H1 (cell line): ENCODE measurements around the gene ABHD8. TPM values are rescaled to one million over a fixed set of nuclear protein-coding genes. Genes with fewer than 3 reads are reported as not detected.

Source experiments
- CTCF ChIA-PET: fragments of 300-600 bp; sonication (Branson Sonifier 250); formaldehyde crosslinking; loops from one replicate; lab custom pipeline; 2021; ENCODE audit not compliant: partially characterized antibody; lab: Charles Lee
- POLR2A ChIA-PET: fragments of 300-600 bp; sonication (Branson Sonifier 250); formaldehyde crosslinking; loops from one replicate; lab custom pipeline; 2021; ENCODE audit warnings: inconsistent platforms; ENCODE audit not compliant: partially characterized antibody; lab: Charles Lee
- DNase-seq, 2 experiments: peaks; one replicate each; pipeline versions ENCODE4 v3.0.0 to v3.0.0-alpha.2; 2010 to 2022; ENCODE audit warnings: low spot score in 2 of 2, low read depth in 1 of 2, mixed read lengths in 1 of 2
- FAIRE-seq: peaks from 2 replicates; lab custom pipeline; 2011; peaks lifted over from hg19 to GRCh38; lab: Jason Lieb, UNC
- H2AFZ ChIP-seq: 2 replicates; pipeline ENCODE4 v1.8.1; 2012; ENCODE audit warnings: low read length, inconsistent platforms
- H2AK5ac ChIP-seq: 2 replicates; pipeline ENCODE4 v1.6.1; 2013; ENCODE audit warnings: low read depth, low read length
- H2BK120ac ChIP-seq: replicated peaks from 2 replicates; pipeline ENCODE3; 2013; ENCODE audit warnings: low read depth, low read length, inconsistent platforms
- H2BK12ac ChIP-seq: 2 replicates; pipeline ENCODE4 v1.6.1; 2013; ENCODE audit warnings: low read depth, low read length
- H2BK15ac ChIP-seq: 2 replicates; pipeline ENCODE4 v1.6.1; 2013; ENCODE audit warnings: low read length
- H2BK20ac ChIP-seq: 2 replicates; pipeline ENCODE4 v1.6.1; 2013; ENCODE audit warnings: low read length
- H2BK5ac ChIP-seq: 2 replicates; pipeline ENCODE4 v1.6.1; 2013; ENCODE audit warnings: low read depth, low read length
- H3K14ac ChIP-seq: 2 replicates; pipeline ENCODE4 v1.6.1; 2013; ENCODE audit warnings: inconsistent platforms; ENCODE audit not compliant: insufficient read length
- H3K18ac ChIP-seq: 2 replicates; pipeline ENCODE4 v1.6.1; 2013; ENCODE audit warnings: low read length; ENCODE audit errors: extremely low read depth
- H3K23ac ChIP-seq: 2 replicates; pipeline ENCODE4 v1.6.1; 2013; ENCODE audit warnings: inconsistent platforms; ENCODE audit not compliant: insufficient read length
- H3K23me2 ChIP-seq: 2 replicates; pipeline ENCODE4 v1.6.1; 2013; ENCODE audit warnings: low read depth, low read length
- H3K27ac ChIP-seq: 2 replicates; pipeline ENCODE4 v1.6.1; 2011; ENCODE audit warnings: low read depth, low read length, inconsistent platforms
- H3K27me3 ChIP-seq, 4 experiments: replicated peaks in 1 of 4; 1 replicate in 1 of 4; 2 replicates in 3 of 4; pipeline versions ENCODE4 v1.6.1 to v1.8.1; 2011 to 2013; ENCODE audit warnings: low read length in 3 of 4, mild to moderate bottlenecking in 3 of 4, inconsistent platforms in 2 of 4, mixed read lengths in 2 of 4, moderate library complexity in 1 of 4; ENCODE audit not compliant: control insufficient read depth in 3 of 4, insufficient read depth in 3 of 4; ENCODE audit errors: extremely low read depth in 1 of 4
- H3K36me3 ChIP-seq, 4 experiments: 2 replicates each; pipeline versions ENCODE4 v1.6.1 to v1.8.1; 2011 to 2013; ENCODE audit warnings: mild to moderate bottlenecking in 4 of 4, low read length in 3 of 4, moderate library complexity in 2 of 4, control low read depth in 1 of 4, inconsistent platforms in 1 of 4; ENCODE audit not compliant: insufficient read depth in 4 of 4, control insufficient read depth in 2 of 4
- H3K4ac ChIP-seq: replicated peaks from 2 replicates; pipeline ENCODE3; 2013; ENCODE audit warnings: low read length, low read depth, mixed read lengths, inconsistent platforms; ENCODE audit not compliant: insufficient read length
- H3K4me1 ChIP-seq, 4 experiments: replicated peaks in 1 of 4; 1 replicate in 1 of 4; 2 replicates in 3 of 4; pipeline versions ENCODE4 v1.6.1 to v1.8.1; 2011 to 2013; ENCODE audit warnings: low read length in 3 of 4, inconsistent platforms in 2 of 4, mixed read lengths in 1 of 4; ENCODE audit not compliant: insufficient read depth in 4 of 4, control insufficient read depth in 3 of 4
- H3K4me2 ChIP-seq, 2 experiments: 2 replicates each; pipeline versions ENCODE4 v1.6.1 to v1.8.1; 2011 to 2013; ENCODE audit warnings: low read depth in 2 of 2, low read length in 2 of 2, control low read depth in 1 of 2, inconsistent platforms in 1 of 2, mild to moderate bottlenecking in 1 of 2; ENCODE audit not compliant: insufficient read depth in 1 of 2
- H3K4me3 ChIP-seq, 4 experiments: fragments of 200-600, 300-600 bp in 1 of 4; sonication (generic), shearing (Covaris generic), sonication (Bioruptor Twin) in 1 of 4; 2 replicates each; pipeline versions ENCODE4 v1.5.1 to v1.8.1; 2011 to 2016; ENCODE audit warnings: low read length in 4 of 4, low read depth in 3 of 4, control low read depth in 2 of 4, inconsistent platforms in 2 of 4, mild to moderate bottlenecking in 2 of 4, mixed read lengths in 1 of 4, moderate library complexity in 1 of 4; ENCODE audit not compliant: insufficient read depth in 2 of 4; ENCODE audit errors: extremely low read depth in 1 of 4
- H3K56ac ChIP-seq: replicated peaks from 2 replicates; pipeline ENCODE3; 2013; ENCODE audit warnings: low read depth, mild to moderate bottlenecking, mixed read lengths, low read length, inconsistent platforms; ENCODE audit not compliant: insufficient read length
- H3K79me1 ChIP-seq: 2 replicates; pipeline ENCODE4 v1.6.1; 2013; ENCODE audit warnings: low read depth, low read length, control low read depth
- H3K79me2 ChIP-seq, 2 experiments: 2 replicates each; pipeline versions ENCODE4 v1.6.1 to v1.8.1; 2012 to 2013; ENCODE audit warnings: low read length in 2 of 2, mild to moderate bottlenecking in 2 of 2, inconsistent platforms in 1 of 2; ENCODE audit not compliant: insufficient read depth in 2 of 2, control insufficient read depth in 1 of 2
- H3K9ac ChIP-seq, 4 experiments: replicated peaks in 1 of 4; 1 replicate in 1 of 4; 2 replicates in 3 of 4; pipeline versions ENCODE4 v1.6.1 to v1.8.1; 2011 to 2013; ENCODE audit warnings: low read depth in 3 of 4, low read length in 3 of 4, control low read depth in 2 of 4, mild to moderate bottlenecking in 2 of 4, moderate library complexity in 2 of 4, inconsistent platforms in 1 of 4; ENCODE audit errors: extremely low read depth in 1 of 4
- H3K9me3 ChIP-seq, 2 experiments: 2 replicates each; pipeline versions ENCODE4 v1.6.1 to v1.8.1; 2012 to 2013; ENCODE audit warnings: mild to moderate bottlenecking in 2 of 2, moderate library complexity in 2 of 2, control low read depth in 1 of 2, inconsistent platforms in 1 of 2, low read depth in 1 of 2, low read length in 1 of 2, mixed read lengths in 1 of 2; ENCODE audit not compliant: insufficient read depth in 2 of 2
- H4K20me1 ChIP-seq, 2 experiments: replicated peaks in 1 of 2; 2 replicates each; pipeline versions ENCODE3 to v1.8.1; 2011 to 2013; ENCODE audit warnings: inconsistent platforms in 2 of 2, low read length in 2 of 2, mild to moderate bottlenecking in 1 of 2; ENCODE audit not compliant: insufficient read depth in 2 of 2, control insufficient read depth in 1 of 2
- H4K5ac ChIP-seq: 2 replicates; pipeline ENCODE4 v1.6.1; 2013; ENCODE audit warnings: low read length, low read depth, mixed read lengths, inconsistent platforms; ENCODE audit not compliant: insufficient read length
- H4K8ac ChIP-seq: 2 replicates; pipeline ENCODE4 v1.8.0; 2013; ENCODE audit warnings: mild to moderate bottlenecking, moderate library complexity, low read length, inconsistent platforms; ENCODE audit not compliant: insufficient read depth; ENCODE audit errors: extremely low read depth
- H4K91ac ChIP-seq: replicated peaks from 2 replicates; pipeline ENCODE3; 2013; ENCODE audit warnings: low read length, mixed read lengths, inconsistent platforms; ENCODE audit not compliant: insufficient read length
- BACH1 ChIP-seq: IDR thresholded peaks from 2 replicates; pipeline ENCODE4 v1.6.1; 2012; ENCODE audit warnings: low read length, improper control_type of control experiment
- WGBS, 2 experiments: shearing (Covaris generic) in 1 of 2; methylation state at CpG; one replicate each; pipeline versions ENCODE4 v1.1.6 to v1.1.7; 2013 to 2015; ENCODE audit warnings: low lambda C conversion rate in 2 of 2, mixed read lengths in 2 of 2, inconsistent platforms in 1 of 2, low coverage in 1 of 2, missing lambda C conversion rate in 1 of 2; ENCODE audit not compliant: insufficient replicate concordance in 2 of 2, insufficient coverage in 1 of 2, insufficient read length in 1 of 2; ENCODE audit errors: extremely low coverage in 1 of 2, missing lambda C conversion rate in 1 of 2; 5-methylcytosine and 5-hydroxymethylcytosine counted together
- polyA plus RNA-seq, 7 experiments: library from polyadenylated mRNA; depleted of rRNA in 3 of 7; stranded (reverse) in 5 of 7; unstranded in 2 of 7; fragments of >200 nt in 5 of 7; fragments of 200-250 nt in 2 of 7; gene quantifications; 1 replicate in 5 of 7; 2 replicates in 1 of 7; 4 replicates in 1 of 7; pipeline versions ENCODE4 v1.2.1 to v1.2.3, GENCODE V29; 2011 to 2013; ENCODE audit warnings: missing spikeins in 2 of 7, mixed read lengths in 2 of 7
- total RNA-seq: library from RNA; stranded (reverse); fragmentation: NEBNext Ultra II Directional; extraction: Animal tissue kit (Norgen Biotek cat#: 25700); gene quantifications from 2 replicates; pipeline ENCODE4 v1.2.1, GENCODE V29; 2021
- TF ChIP-seq, protein P1 (sequence below), 3 experiments: IDR thresholded peaks; 1 replicate in 2 of 3; 2 replicates in 1 of 3; pipeline versions ENCODE4 v1.5.1 to v1.6.1; 2011; ENCODE audit warnings: low read length in 3 of 3, mild to moderate bottlenecking in 3 of 3, inconsistent platforms in 2 of 3, low read depth in 1 of 3, moderate library complexity in 1 of 3; ENCODE audit not compliant: insufficient read depth in 1 of 3; ENCODE audit errors: control extremely low read depth in 1 of 3

ABHD8 gene
- total and polyA plus RNA-seq, 2 of the 8 experiments (the other 6 are each of a cell fraction or from before 2014, with no cell fraction given) = 11.3 to 18.7 TPM

DNA sequence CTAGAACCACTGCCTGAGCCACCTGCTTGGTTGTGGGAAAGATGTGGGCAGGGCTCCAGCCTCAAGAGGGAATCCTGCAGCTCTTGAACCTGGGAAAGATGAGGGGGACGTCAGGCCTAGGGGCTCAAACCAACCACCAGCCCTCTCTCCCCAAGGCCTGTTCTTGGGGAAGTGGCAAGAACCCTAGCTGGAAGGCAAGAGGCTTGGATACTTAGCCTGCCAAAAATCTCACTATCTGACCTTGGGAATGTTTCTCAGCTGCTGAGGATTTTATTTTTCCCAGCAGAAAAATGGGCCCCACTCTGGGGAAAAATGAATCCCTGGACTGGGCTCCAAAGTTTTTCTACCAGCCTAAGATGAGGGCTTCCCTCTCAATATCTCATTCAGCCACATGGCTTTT is 43.3 kb downstream of the ABHD8 start:
- Histone ChIP-seq H2BK15ac (no peak overlapping the region; the same call in 1 of the 2 replicates), H2BK20ac (no peak overlapping the region), H3K36me3 (peaks cover 0 to 13% (median 3%) of the 10 kb centered on the region in 4 experiments; a peak in 3 of 8 replicates), H3K9me3 (peaks cover 15 to 19% of the 10 kb centered on the region in 2 experiments; a peak in 3 of 4 replicates), H4K5ac (no peak overlapping the region), H2BK12ac (no peak overlapping the region), H3K56ac (no peak overlapping the region), H3K27ac (no peak overlapping the region), H2AFZ (no peak overlapping the region), H3K4me2 (no peak overlapping the region), H3K18ac (no peak overlapping the region), H4K91ac (no peak overlapping the region), H2BK120ac (no peak overlapping the region), H3K79me1 (no peaks in the 10 kb centered on the region), H3K9ac (no peak overlapping the region), H4K20me1 (no peaks in the 10 kb centered on the region), H3K23ac (no peak overlapping the region), H2BK5ac (no peak overlapping the region), H2AK5ac (no peak overlapping the region), H3K14ac (no peak overlapping the region), H4K8ac (no peak overlapping the region), H3K23me2 (no peaks in the 10 kb centered on the region), H3K4me3 (no peak overlapping the region), H3K27me3 (no peaks in the 10 kb centered on the region), H3K4ac (no peak overlapping the region), H3K4me1 (peaks cover 0 to 5% (median 1%) of the 10 kb centered on the region in 4 experiments; a peak in 4 of 7 replicates), H3K79me2 (no peaks in the 10 kb centered on the region)
- WGBS, 2 experiments = 64% methylated on average over 1 of the region's 1 CpG; no CpG with 5 or more reads in 1 of the 2 experiments
- ChIA-PET CTCF (interaction anchor here (0.8 to 5.3 kb wide), 15 partner anchors 10 to 132 kb away, joined by 3 to 56 read pairs (median 3); partner anchors contain the start of genes ANKLE1, DDA1, MRPL34 and USE1), POLR2A (interaction anchor here (0.8 to 12.8 kb wide), 9 partner anchors 9 to 32 kb away, joined by 3 to 113 read pairs (median 4); partner anchors contain the start of gene ANKLE1)
- no peak for DNase-seq
- no peak for FAIRE-seq
- TF ChIP-seq BACH1 = no peak
- TF ChIP-seq, protein P1, sequence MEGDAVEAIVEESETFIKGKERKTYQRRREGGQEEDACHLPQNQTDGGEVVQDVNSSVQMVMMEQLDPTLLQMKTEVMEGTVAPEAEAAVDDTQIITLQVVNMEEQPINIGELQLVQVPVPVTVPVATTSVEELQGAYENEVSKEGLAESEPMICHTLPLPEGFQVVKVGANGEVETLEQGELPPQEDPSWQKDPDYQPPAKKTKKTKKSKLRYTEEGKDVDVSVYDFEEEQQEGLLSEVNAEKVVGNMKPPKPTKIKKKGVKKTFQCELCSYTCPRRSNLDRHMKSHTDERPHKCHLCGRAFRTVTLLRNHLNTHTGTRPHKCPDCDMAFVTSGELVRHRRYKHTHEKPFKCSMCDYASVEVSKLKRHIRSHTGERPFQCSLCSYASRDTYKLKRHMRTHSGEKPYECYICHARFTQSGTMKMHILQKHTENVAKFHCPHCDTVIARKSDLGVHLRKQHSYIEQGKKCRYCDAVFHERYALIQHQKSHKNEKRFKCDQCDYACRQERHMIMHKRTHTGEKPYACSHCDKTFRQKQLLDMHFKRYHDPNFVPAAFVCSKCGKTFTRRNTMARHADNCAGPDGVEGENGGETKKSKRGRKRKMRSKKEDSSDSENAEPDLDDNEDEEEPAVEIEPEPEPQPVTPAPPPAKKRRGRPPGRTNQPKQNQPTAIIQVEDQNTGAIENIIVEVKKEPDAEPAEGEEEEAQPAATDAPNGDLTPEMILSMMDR (IDR thresholded peaks at IDR 0.05; ENCODE audit: control extremely low read depth in 1 of 3, insufficient read depth in 1 of 3, low read depth in 1 of 3, low read length in 3 of 3) = no peak
